ENCODE results near the gene ITIH2.
"Not testable (repeated sequence)": the region's sequence is repeated elsewhere in the genome, so short reads cannot be mapped to it uniquely, and the experiment has no call there.

Gene ITIH2

GRCh38 chr10:7706534-7707073, 3.5 kb downstream of the ITIH2 start:
- Mint-ChIP-seq H3K4me3 (no peak overlapping the region), H3K4me1 (no peaks in the 10 kb centered on the region), H3K27me3 (peaks cover 31% of the 10 kb centered on the region)

DNA sequence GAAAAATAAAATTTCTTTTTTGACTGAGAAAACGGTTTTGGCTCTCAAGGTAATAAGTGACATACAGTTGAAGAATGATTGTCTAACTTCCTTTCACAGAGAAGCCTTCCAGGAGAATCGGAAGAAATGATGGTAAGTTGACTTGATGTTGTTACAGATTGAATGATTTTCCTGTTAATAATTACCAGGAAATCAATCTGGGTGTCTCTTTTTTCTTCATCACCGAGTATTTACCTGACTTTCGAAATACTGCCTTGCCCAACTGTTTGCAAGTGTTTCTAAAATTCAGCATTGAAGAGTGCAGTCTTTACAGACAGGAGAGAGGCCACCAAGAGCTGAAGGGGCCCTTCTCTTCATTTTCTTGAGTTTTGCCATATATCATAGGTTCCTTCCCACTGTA, 4.0 kb downstream of the ITIH2 start:
- no peak overlapping the region for H3K4me3 Mint-ChIP-seq
- H3K27ac Mint-ChIP-seq = no peak overlapping the region
- H3K4me1 Mint-ChIP-seq = no peaks in the 10 kb centered on the region
- H3K36me3 Mint-ChIP-seq = no peaks in the 10 kb centered on the region
- no peak for DNase-seq
- CTCF ChIA-PET = no interaction called here
- no peaks in the 10 kb centered on the region for H3K9me3 Mint-ChIP-seq
- H3K27me3 Mint-ChIP-seq = peaks cover 27% of the 10 kb centered on the region

More at GRCh38 chr10:7706534-7707073, 3.5 kb downstream of the ITIH2 start:
- Mint-ChIP-seq H3K27ac (no peak overlapping the region), H3K36me3 (no peaks in the 10 kb centered on the region), H3K9me3 (no peaks in the 10 kb centered on the region)
- CTCF ChIA-PET = no interaction called here
- no peak for DNase-seq

DNA sequence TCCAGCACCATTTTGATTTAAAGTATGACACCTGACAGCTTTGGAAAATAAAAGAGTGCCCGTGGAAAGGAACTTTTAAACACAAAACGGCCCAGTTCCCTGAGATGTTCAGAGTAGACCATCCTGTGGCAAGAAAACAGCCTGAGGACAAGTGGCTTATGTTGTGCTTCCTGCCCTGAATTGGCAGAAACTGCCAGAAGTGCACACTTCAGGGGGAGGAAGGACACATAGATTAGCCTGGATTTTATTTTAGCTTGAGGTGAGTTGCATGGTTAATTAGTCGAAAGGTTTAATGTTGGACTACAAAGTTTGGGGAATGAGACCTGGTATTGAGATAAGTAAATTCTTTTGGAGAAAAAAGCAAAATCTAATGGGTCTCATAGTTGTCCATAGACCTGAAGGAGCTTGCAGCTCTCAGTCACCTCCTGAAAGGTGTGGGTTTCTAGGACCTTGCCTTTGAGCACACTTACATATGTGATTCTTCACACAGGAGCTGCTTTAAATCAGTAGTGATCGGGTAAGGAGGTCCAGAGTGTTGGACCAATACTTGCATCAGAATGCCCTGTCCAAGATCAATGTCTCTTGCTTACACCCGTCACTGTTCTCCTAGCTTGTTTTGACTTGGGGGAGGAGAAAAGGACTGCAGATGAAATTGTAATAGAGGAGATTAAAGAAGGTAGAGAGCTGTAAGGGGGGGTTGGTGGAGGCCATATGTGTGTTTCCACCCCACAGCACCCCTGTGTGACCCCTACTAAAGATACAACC, 4.9 kb downstream of the ITIH2 start:
- CTCF ChIA-PET = interaction anchor here (1.3 to 1.4 kb wide), 2 partner anchors 21 to 182 kb away, joined by 3 to 9 read pairs; no protein-coding TSS in a partner anchor
- no peaks in the 10 kb centered on the region for H3K36me3 Mint-ChIP-seq
- no peak overlapping the region for H3K27ac Mint-ChIP-seq
- no peaks in the 10 kb centered on the region for H3K9me3 Mint-ChIP-seq
- no peaks in the 10 kb centered on the region for H3K4me1 Mint-ChIP-seq
- peaks cover 21% of the 10 kb centered on the region for H3K27me3 Mint-ChIP-seq
- no peak for DNase-seq
- no peak overlapping the region for H3K4me3 Mint-ChIP-seq

- Mint-ChIP-seq H3K27ac (no peak overlapping the region), H3K4me3 (no peak overlapping the region)
- CTCF ChIA-PET = interaction anchor here (1.3 to 1.4 kb wide), 2 partner anchors 22 to 183 kb away, joined by 3 to 9 read pairs; no protein-coding TSS in a partner anchor
These were observed 5.7 kb downstream of the ITIH2 start for GRCh38 chr10:7708832-7709231.

GRCh38 chr10:7710446-7710845, 7.3 kb downstream of the ITIH2 start:
- H3K36me3 Mint-ChIP-seq = no peaks in the 10 kb centered on the region

More at GRCh38 chr10:7708832-7709231, 5.7 kb downstream of the ITIH2 start:
- Mint-ChIP-seq H3K36me3 (no peaks in the 10 kb centered on the region), H3K4me1 (no peaks in the 10 kb centered on the region), H3K27me3 (peaks cover 18% of the 10 kb centered on the region), H3K9me3 (no peaks in the 10 kb centered on the region)
- no peak for DNase-seq

DNA sequence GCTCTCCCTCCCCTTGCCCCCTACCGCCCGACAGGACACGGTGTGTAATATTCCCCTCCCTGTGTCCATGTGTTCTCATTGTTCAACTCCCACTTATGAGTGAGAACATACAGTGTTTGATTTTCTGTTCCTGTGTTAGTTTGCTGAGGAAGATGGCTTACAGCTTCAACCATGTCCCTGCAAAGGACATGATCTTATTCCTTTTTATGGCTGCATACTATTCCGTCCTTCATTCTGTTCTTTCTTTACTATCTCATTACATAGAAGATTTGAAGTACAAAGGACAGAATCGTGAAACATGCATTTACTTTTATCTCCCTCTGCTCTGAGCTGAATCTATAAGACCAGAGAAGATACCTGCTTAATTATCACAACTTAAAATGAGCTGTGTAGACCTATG, 8.0 kb downstream of the ITIH2 start:
- DNase-seq, H3K36me3 Mint-ChIP-seq, H3K4me3 Mint-ChIP-seq, H3K4me1 Mint-ChIP-seq, H3K27ac Mint-ChIP-seq, H3K9me3 Mint-ChIP-seq, CTCF ChIA-PET: not testable (repeated sequence)
- peaks cover 15% of the 10 kb centered on the region for H3K27me3 Mint-ChIP-seq

More at GRCh38 chr10:7710446-7710845, 7.3 kb downstream of the ITIH2 start:
- no peak overlapping the region for H3K4me3 Mint-ChIP-seq
- CTCF ChIA-PET = no interaction called here
- no peak for DNase-seq
- no peaks in the 10 kb centered on the region for H3K4me1 Mint-ChIP-seq
- no peaks in the 10 kb centered on the region for H3K9me3 Mint-ChIP-seq
- peaks cover 19% of the 10 kb centered on the region for H3K27me3 Mint-ChIP-seq
- H3K27ac Mint-ChIP-seq = no peak overlapping the region

DNA sequence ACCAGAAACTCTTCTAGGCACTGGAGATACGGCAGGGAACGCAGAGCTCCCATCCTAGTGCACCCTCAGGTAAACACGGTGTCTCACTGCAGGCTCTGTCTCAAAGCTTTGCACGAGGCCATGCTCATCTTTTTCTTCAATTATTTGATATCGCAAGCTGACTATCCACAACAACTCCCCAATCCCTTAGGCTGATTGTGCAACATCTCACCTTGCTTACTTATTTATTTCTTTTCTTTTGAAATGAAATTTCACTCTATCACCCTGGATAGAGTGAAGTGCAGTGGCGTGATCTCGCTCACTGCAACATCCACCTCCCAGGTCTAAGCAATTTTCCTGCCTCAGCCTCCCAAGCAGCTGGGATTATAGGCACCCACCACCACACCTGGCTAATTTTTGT, 12.4 kb downstream of the ITIH2 start:
- H3K27ac Mint-ChIP-seq = no peak overlapping the region
- H3K4me3 Mint-ChIP-seq = no peak overlapping the region
- H3K4me1 Mint-ChIP-seq = no peaks in the 10 kb centered on the region
- no peaks in the 10 kb centered on the region for H3K36me3 Mint-ChIP-seq
- CTCF ChIA-PET = no interaction called here
- DNase-seq = no peak
- peaks cover 8% of the 10 kb centered on the region for H3K27me3 Mint-ChIP-seq
- H3K9me3 Mint-ChIP-seq = no peaks in the 10 kb centered on the region

DNA sequence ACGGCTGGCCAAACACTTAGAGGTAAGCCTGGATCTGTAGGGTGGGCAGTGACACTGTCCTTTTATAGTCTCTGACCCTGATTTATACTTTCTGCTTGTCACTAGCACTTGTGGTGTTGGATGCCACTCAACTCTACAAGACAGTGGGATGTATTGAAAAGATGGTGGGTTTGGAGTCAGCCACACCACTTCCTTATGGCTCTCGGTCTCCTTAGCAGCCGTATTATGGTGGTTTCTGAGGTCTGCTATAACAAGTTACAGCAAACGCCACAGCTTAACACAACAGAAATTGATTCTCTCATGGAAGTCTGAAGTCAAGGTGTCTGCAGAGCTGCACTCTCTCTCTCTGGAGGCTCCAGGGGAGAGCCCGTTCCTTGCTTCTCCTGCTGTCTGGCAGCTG, 14.7 kb downstream of the ITIH2 start:
- Mint-ChIP-seq H3K4me1 (no peaks in the 10 kb centered on the region), H3K4me3 (no peak overlapping the region), H3K9me3 (no peaks in the 10 kb centered on the region), H3K27me3 (peaks cover 11% of the 10 kb centered on the region), H3K36me3 (no peaks in the 10 kb centered on the region), H3K27ac (no peak overlapping the region)
- CTCF ChIA-PET = no interaction called here
- DNase-seq = no peak

- CTCF ChIA-PET = no interaction called here
- peaks cover 14% of the 10 kb centered on the region for H3K27me3 Mint-ChIP-seq
- H3K27ac Mint-ChIP-seq = no peak overlapping the region
- H3K4me1 Mint-ChIP-seq = no peaks in the 10 kb centered on the region
- H3K36me3 Mint-ChIP-seq = no peaks in the 10 kb centered on the region
- DNase-seq = no peak
- H3K4me3 Mint-ChIP-seq = no peak overlapping the region
- H3K9me3 Mint-ChIP-seq = no peaks in the 10 kb centered on the region
These were observed 15.6 kb downstream of the ITIH2 start for GRCh38 chr10:7718685-7719084.

GRCh38 chr10:7720478-7720877, 17.4 kb downstream of the ITIH2 start:
- CTCF ChIA-PET = no interaction called here
- Mint-ChIP-seq H3K36me3 (no peaks in the 10 kb centered on the region), H3K9me3 (no peaks in the 10 kb centered on the region), H3K27me3 (peaks cover 11% of the 10 kb centered on the region), H3K4me1 (no peaks in the 10 kb centered on the region), H3K4me3 (no peak overlapping the region), H3K27ac (no peak overlapping the region)
- DNase-seq = no peak

GRCh38 chr10:7722927-7723529, 19.9 kb downstream of the ITIH2 start:
- no peak overlapping the region for H3K4me3 Mint-ChIP-seq
- no peaks in the 10 kb centered on the region for H3K9me3 Mint-ChIP-seq
- H3K4me1 Mint-ChIP-seq = no peaks in the 10 kb centered on the region
- peaks cover 8% of the 10 kb centered on the region for H3K27me3 Mint-ChIP-seq
- no peaks in the 10 kb centered on the region for H3K36me3 Mint-ChIP-seq
- DNase-seq = no peak
- no peak overlapping the region for H3K27ac Mint-ChIP-seq
- CTCF ChIA-PET = no interaction called here

DNA sequence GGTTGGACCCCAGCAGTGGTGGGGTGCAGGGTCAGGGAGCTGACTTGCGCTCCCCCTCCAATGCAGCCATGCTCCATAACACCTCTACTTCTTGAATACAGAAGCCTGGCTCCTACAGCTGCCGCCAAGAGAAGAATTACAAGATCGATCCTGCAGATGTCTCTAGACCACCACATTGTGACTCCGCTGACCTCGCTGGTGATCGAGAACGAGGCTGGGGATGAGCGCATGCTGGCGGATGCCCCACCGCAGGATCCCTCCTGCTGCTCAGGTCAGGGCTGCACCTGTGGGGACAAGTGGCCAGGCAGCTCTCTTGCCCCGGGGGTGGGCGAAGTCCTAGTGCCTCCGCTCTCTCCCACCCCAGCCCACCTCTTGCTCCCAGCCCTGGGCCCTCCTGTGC, 31.7 kb downstream of the ITIH2 start:
- Mint-ChIP-seq H3K4me3 (no peak overlapping the region), H3K36me3 (no peaks in the 10 kb centered on the region), H3K4me1 (no peaks in the 10 kb centered on the region), H3K27me3 (peaks cover 11% of the 10 kb centered on the region), H3K27ac (no peak overlapping the region), H3K9me3 (no peaks in the 10 kb centered on the region)
- CTCF ChIA-PET = interaction anchor here (1.1 kb wide), 1 partner anchor 210 kb away, joined by 3 read pairs; no protein-coding TSS in a partner anchor
- no peak for DNase-seq

- Mint-ChIP-seq H3K36me3 (no peaks in the 10 kb centered on the region), H3K4me3 (no peak overlapping the region), H3K27ac (no peak overlapping the region), H3K4me1 (no peaks in the 10 kb centered on the region), H3K9me3 (no peaks in the 10 kb centered on the region), H3K27me3 (peaks cover 11% of the 10 kb centered on the region)
- CTCF ChIA-PET = interaction anchor here (0.6 kb wide), 1 partner anchor 946 kb away, joined by 3 read pairs; no protein-coding TSS in a partner anchor
- DNase-seq = no peak
These were observed 35.7 kb downstream of the ITIH2 start for GRCh38 chr10:7738536-7739407.

- Mint-ChIP-seq H3K27me3 (peaks cover 5% of the 10 kb centered on the region), H3K9me3 (no peaks in the 10 kb centered on the region), H3K27ac (no peak overlapping the region), H3K4me1 (no peaks in the 10 kb centered on the region), H3K36me3 (no peaks in the 10 kb centered on the region), H3K4me3 (no peak overlapping the region)
- DNase-seq = no peak
- CTCF ChIA-PET = no interaction called here
These were observed 41.2 kb downstream of the ITIH2 start for GRCh38 chr10:7744307-7744706.

Data from activated naive CD4-positive, alpha-beta T cell treated with anti-CD3 and anti-CD28 coated beads, Interleukin-2, amount 10 ng/mL, durations not matched to agents 7 days and 5 days (primary cell).